GM12878 (cell line): Measurements from ENCODE around the gene NANOGP8. TPM values are rescaled to one million over a fixed set of nuclear protein-coding genes. Genes with fewer than 3 reads are reported as not detected.

Experiments
- ATAC-seq: fragments of 200-7000 bp; cut with Tn5 transposase; 3 replicates; pipeline ENCODE4 v1.9.1; 2020; ENCODE audit warnings: mild to moderate bottlenecking, moderate library complexity
- BruUV-seq: library from RNA; stranded (reverse); fragments of 400-500 nt; replicated peaks from 2 replicates; lab custom pipeline; 2021; lab: Mats Ljungman, UMichigan
- CTCF ChIA-PET: fragments of 300-600 bp; sonication (Branson Sonifier 250); formaldehyde crosslinking; extraction: SDS; loops from one replicate; lab custom pipeline; 2021; ENCODE audit warnings: inconsistent platforms; lab: Yijun Ruan, JAX
- POLR2A ChIA-PET: fragments of 350-600 bp; formaldehyde crosslinking; extraction: SDS; loops from one replicate; lab custom pipeline; 2021; ENCODE audit warnings: inconsistent platforms; lab: Charles Lee
- RAD21 ChIA-PET: fragments of 300-600 bp; sonication (Branson Sonifier 250); formaldehyde crosslinking; loops from one replicate; lab custom pipeline; 2023; ENCODE audit warnings: antibody characterized with exemption; ENCODE audit not compliant: unreplicated experiment; lab: Charles Lee
- SMC1A ChIA-PET: fragments of 300-600 bp; sonication (Branson Sonifier 250); formaldehyde crosslinking; loops from one replicate; lab custom pipeline; 2023; ENCODE audit not compliant: unreplicated experiment, uncharacterized antibody; lab: Charles Lee
- DNase-seq: peaks from one replicate; pipeline ENCODE4 v3.0.0-alpha.2; 2011; ENCODE audit warnings: low read depth, low spot score
- FAIRE-seq: peaks from 3 replicates; lab custom pipeline; 2011; peaks lifted over from hg19 to GRCh38; lab: Jason Lieb, UNC
- H2AFZ ChIP-seq: 2 replicates; pipeline ENCODE4 v1.6.0; 2011; ENCODE audit warnings: low read depth, low read length, control low read depth; ENCODE audit not compliant: control insufficient read depth
- H3K27ac ChIP-seq: 2 replicates; pipeline ENCODE4 v1.5.1; 2011; ENCODE audit warnings: control low read depth; ENCODE audit not compliant: control insufficient read depth, insufficient read depth
- H3K27me3 ChIP-seq, 2 experiments: replicated peaks in 1 of 2; 2 replicates each; pipeline versions ENCODE4 v1.6.0 to v1.6.1; 2011; ENCODE audit warnings: low read length in 1 of 2; ENCODE audit not compliant: control insufficient read depth in 2 of 2, insufficient read depth in 2 of 2
- H3K36me3 ChIP-seq, 2 experiments: 2 replicates each; pipeline ENCODE4 v1.5.1; 2011; ENCODE audit warnings: low read length in 1 of 2; ENCODE audit not compliant: control insufficient read depth in 2 of 2, insufficient read depth in 2 of 2
- H3K4me1 ChIP-seq: 2 replicates; pipeline ENCODE4 v1.6.1; 2011; ENCODE audit warnings: mild to moderate bottlenecking, low read length, moderate library complexity, mixed read lengths; ENCODE audit not compliant: control insufficient read depth, insufficient read depth
- H3K4me2 ChIP-seq: 2 replicates; pipeline ENCODE4 v1.6.0; 2011; ENCODE audit warnings: control low read depth; ENCODE audit not compliant: control insufficient read depth, insufficient read depth
- H3K4me3 ChIP-seq: fragments of 200-600 bp; sonication (generic); 2 replicates; pipeline ENCODE4 v1.5.1; 2016
- H3K79me2 ChIP-seq: 2 replicates; pipeline ENCODE4 v1.6.0; 2011; ENCODE audit warnings: low read length; ENCODE audit not compliant: control insufficient read depth, insufficient read depth
- H3K9ac ChIP-seq: 2 replicates; pipeline ENCODE4 v1.8.0; 2011; ENCODE audit warnings: low read length, control low read depth, mixed read lengths; ENCODE audit not compliant: control insufficient read depth, insufficient read depth
- H3K9me3 ChIP-seq: replicated peaks from 3 replicates; pipeline ENCODE4 v1.5.1; 2011; ENCODE audit warnings: mild to moderate bottlenecking, low read length; ENCODE audit not compliant: control insufficient read depth, insufficient read depth
- H4K20me1 ChIP-seq: 2 replicates; pipeline ENCODE4 v1.6.0; 2011; ENCODE audit not compliant: control insufficient read depth, insufficient read depth
- ATF7 ChIP-seq: fragments of 450-650 bp; IDR thresholded peaks from 2 replicates; pipeline ENCODE4 v1.6.1; 2016; ENCODE audit warnings: low read depth, mild to moderate bottlenecking
- BMI1 ChIP-seq: fragments of 450-650 bp; IDR thresholded peaks from 2 replicates; pipeline ENCODE4 v1.6.1; 2016; ENCODE audit warnings: mild to moderate bottlenecking, moderate library complexity, borderline replicate concordance
- CHD1 ChIP-seq: IDR thresholded peaks from 2 replicates; pipeline ENCODE4 v1.6.1; 2012; ENCODE audit warnings: low read depth, low read length, improper control_type of control experiment
- RB1 ChIP-seq: fragments of 450-650 bp; formaldehyde crosslinking; IDR thresholded peaks from 2 replicates; pipeline ENCODE4 v1.6.1; 2017; ENCODE audit warnings: mild to moderate bottlenecking, borderline replicate concordance
- RBBP5 ChIP-seq: fragments of 200-600 bp; sonication (generic); conservative IDR thresholded peaks from 2 replicates; pipeline ENCODE4 v1.6.1; 2016
- SMAD5 ChIP-seq: IDR thresholded peaks from 2 replicates; pipeline ENCODE4 v1.6.1; 2016; ENCODE audit warnings: antibody characterized with exemption, low read depth
- SPI1 ChIP-seq: IDR thresholded peaks from 2 replicates; pipeline ENCODE4 v1.6.1; 2011; ENCODE audit warnings: low read depth, mild to moderate bottlenecking, low read length, moderate library complexity, borderline replicate concordance; ENCODE audit not compliant: insufficient read depth
- WGBS: methylation state at CpG from one replicate; pipeline ENCODE4 v1.1.6; 2016; ENCODE audit warnings: low lambda C conversion rate; ENCODE audit not compliant: insufficient replicate concordance, insufficient coverage; ENCODE audit errors: missing lambda C conversion rate; 5-methylcytosine and 5-hydroxymethylcytosine counted together
- in situ Hi-C: fragments of 300-500 bp; cut with MboI; formaldehyde crosslinking; loops from 9 replicates; pipeline ENCODE4 v1.14.3; 2018; ENCODE audit warnings: mixed read lengths
- intact Hi-C: fragments of 100-400 bp; cut with micrococcal nuclease; formaldehyde crosslinking; loops from one replicate; pipeline ENCODE4 v1.14.2; 2022; ENCODE audit not compliant: unreplicated experiment
- polyA plus RNA-seq, 11 experiments: library from polyadenylated mRNA; depleted of rRNA in 4 of 11; unstranded in 6 of 11; stranded (reverse) in 5 of 11; fragments of >200 nt; fragmentation: Nextera tagmentation in 4 of 11; fragmentation: Illumina TruSeq in 1 of 11; extraction: Ambion mirVana in 4 of 11; extraction: Trizol in 1 of 11; gene quantifications; 1 replicate in 1 of 11; 2 replicates in 10 of 11; pipeline versions ENCODE4 v1.2.1 to v1.2.3, GENCODE V29; 2011 to 2016; ENCODE audit warnings: inconsistent platforms in 2 of 11, missing spikeins in 2 of 11, low read depth in 1 of 11
- total RNA-seq, 4 experiments: library from RNA; depleted of rRNA in 3 of 4; stranded (reverse); fragments of >200 nt in 3 of 4; fragmentation: Illumina TruSeq in 1 of 4; extraction: Trizol in 1 of 4; gene quantifications; 2 replicates each; pipeline versions ENCODE4 v1.2.1 to v1.2.3, GENCODE V29; 2013 to 2021

The NANOGP8 gene
- total and polyA plus RNA-seq, 10 of the 15 experiments (the other 5 are each of a cell fraction or from before 2014, with no cell fraction given): not detected

GRCh38 chr15:35061825-35062737 lies 23.0 kb downstream of the NANOGP8 start:
- H4K20me1 ChIP-seq: no peaks in the 10 kb centered on the region
- intact Hi-C loops: no loop called here
- H3K27me3 ChIP-seq: no peaks in the 10 kb centered on the region
- SMC1A ChIA-PET: no interaction called here
- TF ChIP-seq CHD1 (no peak), SMAD5 (no peak), SPI1 (no peak), RB1 (no peak), BMI1 (no peak), RBBP5 (no peak), ATF7 (no peak)
- TF ChIP-seq, all 136 proteins: peak for 0
- Histone ChIP-seq H3K9ac (no peak overlapping the region), H3K79me2 (no peaks in the 10 kb centered on the region), H3K4me2 (no peak overlapping the region), H3K27ac (no peak overlapping the region), H3K4me1 (peaks cover 8% of the 10 kb centered on the region; the same call in 1 of the 2 replicates), H3K9me3 (no peaks in the 10 kb centered on the region), H2AFZ (no peak overlapping the region), H3K36me3 (no peaks in the 10 kb centered on the region), H3K4me3 (no peak overlapping the region)
- RAD21 ChIA-PET: no interaction called here
- no TSS peak for BruUV-seq
- 86% methylated on average over 6 of the region's 6 CpGs for WGBS
- in situ Hi-C loops: no loop called here
- FAIRE-seq (no peak), DNase-seq (no peak), ATAC-seq (peak; percentile 75)
- CTCF ChIA-PET: no interaction called here
- POLR2A ChIA-PET: no interaction called here
